Fibroblast of the aortic adventitia (primary cell): ENCODE results near the gene ICE1. TPM values are rescaled to one million over a fixed set of nuclear protein-coding genes. Genes with fewer than 3 reads are reported as not detected.
A peak's percentile ranks its signal among the peaks of the same experiment; 100 is the strongest.

Experiments used
- DNase-seq: peaks from one replicate; pipeline ENCODE4 v3.0.0-alpha.2; 2010; ENCODE audit warnings: low read depth
- H3K4me3 ChIP-seq: 2 replicates; pipeline ENCODE4 v1.5.1; 2011; ENCODE audit warnings: low read depth, mild to moderate bottlenecking, control low read depth, low read length, moderate library complexity
- total RNA-seq: library from RNA; depleted of rRNA; stranded (reverse); fragments of >200 nt; gene quantifications from 2 replicates; pipeline ENCODE4 v1.2.3, GENCODE V29; 2012; ENCODE audit warnings: low replicate concordance
- TF ChIP-seq, protein P1 (sequence below): IDR thresholded peaks from 2 replicates; pipeline ENCODE4 v1.5.1; 2011; ENCODE audit warnings: mild to moderate bottlenecking, low read length, control low read depth, inconsistent platforms; ENCODE audit not compliant: insufficient read depth

ICE1 gene
- total RNA-seq, 1 donor: 34.6 TPM

DNA sequence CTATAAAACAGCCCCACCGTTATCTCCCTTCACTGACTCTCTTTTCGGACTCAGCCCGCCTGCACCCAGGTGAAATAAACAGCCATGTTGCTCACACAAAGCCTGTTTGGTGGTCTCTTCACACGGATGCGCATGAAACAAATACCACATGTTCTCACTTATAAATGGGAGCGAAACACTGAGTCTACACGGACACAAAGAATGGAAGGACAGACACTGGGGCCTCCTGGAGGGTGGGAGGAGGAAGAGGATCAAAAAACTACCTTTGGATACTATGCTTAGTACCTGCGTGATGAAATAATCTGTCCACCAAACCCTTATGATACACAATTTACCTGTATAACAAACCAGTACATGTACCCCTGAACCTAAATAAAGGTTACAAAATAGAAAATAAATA, 98.6 kb downstream of the ICE1 start:
- DNase-seq: no peak
- TF ChIP-seq, protein P1, sequence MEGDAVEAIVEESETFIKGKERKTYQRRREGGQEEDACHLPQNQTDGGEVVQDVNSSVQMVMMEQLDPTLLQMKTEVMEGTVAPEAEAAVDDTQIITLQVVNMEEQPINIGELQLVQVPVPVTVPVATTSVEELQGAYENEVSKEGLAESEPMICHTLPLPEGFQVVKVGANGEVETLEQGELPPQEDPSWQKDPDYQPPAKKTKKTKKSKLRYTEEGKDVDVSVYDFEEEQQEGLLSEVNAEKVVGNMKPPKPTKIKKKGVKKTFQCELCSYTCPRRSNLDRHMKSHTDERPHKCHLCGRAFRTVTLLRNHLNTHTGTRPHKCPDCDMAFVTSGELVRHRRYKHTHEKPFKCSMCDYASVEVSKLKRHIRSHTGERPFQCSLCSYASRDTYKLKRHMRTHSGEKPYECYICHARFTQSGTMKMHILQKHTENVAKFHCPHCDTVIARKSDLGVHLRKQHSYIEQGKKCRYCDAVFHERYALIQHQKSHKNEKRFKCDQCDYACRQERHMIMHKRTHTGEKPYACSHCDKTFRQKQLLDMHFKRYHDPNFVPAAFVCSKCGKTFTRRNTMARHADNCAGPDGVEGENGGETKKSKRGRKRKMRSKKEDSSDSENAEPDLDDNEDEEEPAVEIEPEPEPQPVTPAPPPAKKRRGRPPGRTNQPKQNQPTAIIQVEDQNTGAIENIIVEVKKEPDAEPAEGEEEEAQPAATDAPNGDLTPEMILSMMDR: no peak
- H3K4me3 ChIP-seq: no peak overlapping the region

GRCh38 chr5:5521478-5521877, 99.0 kb downstream of the ICE1 start:
- no peak for DNase-seq
- no peak overlapping the region for H3K4me3 ChIP-seq
- TF ChIP-seq, protein P1: no peak

DNA sequence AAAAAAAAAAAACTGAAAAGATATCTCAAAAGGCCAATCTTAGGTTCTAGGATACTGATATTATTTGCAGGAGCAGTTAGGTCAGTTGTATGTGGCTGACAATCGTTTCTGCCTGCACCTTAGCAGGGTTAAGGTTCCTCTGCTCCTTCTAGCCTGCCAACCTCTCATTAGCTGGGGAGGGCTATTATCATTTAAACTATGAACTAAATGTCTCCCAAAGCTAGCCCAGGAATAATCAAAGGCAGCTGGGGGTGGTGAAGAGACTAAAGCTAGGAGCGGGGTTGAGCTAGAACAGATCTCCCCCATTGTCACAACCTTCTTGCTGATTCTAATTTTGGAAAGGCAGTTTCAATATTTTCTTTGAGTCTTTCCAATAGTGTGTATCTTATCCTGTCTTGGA, 99.9 kb downstream of the ICE1 start:
- TF ChIP-seq, protein P1: no peak
- no peak for DNase-seq
- no peak overlapping the region for H3K4me3 ChIP-seq

DNA sequence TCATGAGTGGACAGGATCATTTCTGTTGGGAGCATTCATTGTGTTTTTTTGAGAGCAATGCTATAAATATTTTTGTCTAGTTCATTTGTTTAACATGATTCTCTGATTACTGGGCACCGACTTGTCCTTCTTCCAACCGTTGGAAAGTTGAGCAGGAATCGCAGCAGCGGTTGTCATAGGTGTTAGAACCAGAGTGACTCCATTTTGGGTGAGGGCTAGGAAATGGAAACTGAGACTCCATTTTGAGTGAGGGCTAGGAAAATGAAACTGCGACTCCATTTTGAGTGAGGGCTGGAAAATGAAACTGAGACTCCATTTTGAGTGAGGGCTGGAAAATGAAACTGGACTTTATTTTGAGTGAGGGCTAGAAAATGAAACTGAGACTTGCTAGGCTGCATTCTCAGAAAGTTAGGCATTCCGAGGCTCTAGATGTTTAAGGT, 100.6 kb downstream of the ICE1 start:
- DNase-seq: peak; percentile 27
- H3K4me3 ChIP-seq: peak overlapping the region; percentile 13
- TF ChIP-seq, protein P1: no peak

GRCh38 chr5:5524327-5524726, 101.8 kb downstream of the ICE1 start:
- TF ChIP-seq, protein P1: no peak
- no peak for DNase-seq
- H3K4me3 ChIP-seq: no peak overlapping the region

DNA sequence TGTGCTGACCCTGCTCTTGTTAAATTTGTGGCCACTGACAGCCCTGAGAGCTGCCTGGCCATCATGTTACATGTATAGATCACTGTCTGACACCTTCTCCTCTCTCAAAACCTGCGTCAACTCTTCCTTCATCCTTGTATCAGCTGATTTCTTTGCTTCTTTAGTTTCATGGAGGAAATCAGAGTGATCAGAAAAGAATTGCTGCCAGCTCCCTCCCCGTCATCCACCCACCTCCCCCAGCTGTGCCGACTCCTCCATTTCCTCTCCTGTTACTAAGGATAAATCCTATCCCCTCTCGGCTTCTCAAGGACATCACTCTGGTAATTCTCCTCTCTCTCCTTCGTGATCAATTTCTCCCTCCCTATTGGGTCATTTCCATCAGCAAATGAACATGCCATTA, 108.9 kb downstream of the ICE1 start:
- H3K4me3 ChIP-seq: no peak overlapping the region
- TF ChIP-seq, protein P1: no peak
- no peak for DNase-seq

GRCh38 chr5:5532306-5533076, 110.0 kb downstream of the ICE1 start:
- TF ChIP-seq, protein P1: no peak

More at GRCh38 chr5:5532306-5533076, 110.0 kb downstream of the ICE1 start:
- H3K4me3 ChIP-seq: no peak overlapping the region
- no peak for DNase-seq
